GM10248 (cell line): Measurements from ENCODE around the gene KRT78.

ENCODE experiments used
- CTCF ChIA-PET: fragments of 300-600 bp; sonication (Branson Sonifier 250); formaldehyde crosslinking; extraction: SDS; loops from one replicate; lab custom pipeline; 2021; ENCODE audit warnings: antibody characterized with exemption; lab: Yijun Ruan, JAX
- POLR2A ChIA-PET: fragments of 350-650 bp; sonication (Branson Sonifier 250); formaldehyde crosslinking; extraction: SDS; loops from one replicate; lab custom pipeline; 2020; ENCODE audit warnings: antibody characterized with exemption; lab: Yijun Ruan, JAX
- DNase-seq: peaks from one replicate; pipeline ENCODE4 v3.0.0; 2012; ENCODE audit errors: extremely low spot score
- CTCF ChIP-seq: IDR thresholded peaks from 2 replicates; pipeline ENCODE4 v1.5.1; 2012; ENCODE audit warnings: mild to moderate bottlenecking, low read depth; ENCODE audit errors: extremely low read depth, missing control alignments, control extremely low read depth

KRT78 gene

GRCh38 chr12:52876372-52876771 lies 27.6 kb upstream of the KRT78 start:
- POLR2A ChIA-PET: no interaction called here
- no peak for TF ChIP-seq CTCF
- no peak for DNase-seq
- CTCF ChIA-PET: interaction anchor here (1.3 to 12.3 kb wide), 4 partner anchors 9 to 505 kb away, joined by 4 to 435 read pairs (median 54); no protein-coding TSS in a partner anchor

DNA sequence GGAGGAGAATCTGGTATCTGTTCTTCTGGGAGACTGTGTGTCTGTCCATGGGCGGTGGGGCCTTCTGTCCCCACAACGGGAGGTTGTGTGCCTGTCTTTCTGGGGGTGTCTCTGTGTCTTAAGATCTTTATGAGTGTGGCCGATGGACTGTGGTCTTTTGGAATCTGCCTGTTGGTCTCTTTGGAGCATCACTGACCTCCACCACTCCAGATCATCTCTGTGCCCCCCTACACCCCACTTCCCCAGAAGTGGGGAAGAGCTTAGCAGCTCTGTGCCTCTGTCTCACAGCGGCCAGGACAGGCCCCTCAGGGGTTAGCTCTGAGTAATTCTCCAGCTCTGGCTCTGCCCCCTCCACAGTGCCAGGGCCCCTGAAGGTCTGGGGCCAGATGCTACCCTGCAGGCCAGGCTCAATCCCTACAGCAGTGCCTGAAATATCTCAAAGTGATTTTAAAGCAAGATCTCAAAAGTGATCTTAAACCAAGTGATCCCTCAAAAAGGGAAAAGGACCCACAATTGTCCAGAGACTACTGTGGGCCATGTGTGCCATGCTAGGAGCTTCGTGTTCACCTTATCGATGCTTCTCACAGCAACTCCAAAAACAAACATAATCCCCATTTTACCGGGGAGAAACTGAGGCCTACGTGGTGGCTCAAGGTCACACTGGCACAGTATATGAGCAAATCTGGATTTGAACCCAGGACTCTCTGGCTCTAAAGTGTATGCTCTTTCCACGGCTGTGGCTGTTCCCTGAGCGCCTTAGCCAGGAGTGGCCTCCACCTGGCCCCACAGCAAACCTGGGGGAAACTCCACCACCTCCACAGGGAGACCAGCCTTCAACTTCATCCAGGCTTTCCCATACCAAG lies 26.0 kb upstream of the KRT78 start:
- POLR2A ChIA-PET: no interaction called here
- DNase-seq: no peak
- CTCF ChIA-PET: interaction anchor here (0.8 to 12.3 kb wide), 4 partner anchors 10 to 718 kb away, joined by 3 to 435 read pairs (median 30); no protein-coding TSS in a partner anchor
- TF ChIP-seq CTCF: no peak

DNA sequence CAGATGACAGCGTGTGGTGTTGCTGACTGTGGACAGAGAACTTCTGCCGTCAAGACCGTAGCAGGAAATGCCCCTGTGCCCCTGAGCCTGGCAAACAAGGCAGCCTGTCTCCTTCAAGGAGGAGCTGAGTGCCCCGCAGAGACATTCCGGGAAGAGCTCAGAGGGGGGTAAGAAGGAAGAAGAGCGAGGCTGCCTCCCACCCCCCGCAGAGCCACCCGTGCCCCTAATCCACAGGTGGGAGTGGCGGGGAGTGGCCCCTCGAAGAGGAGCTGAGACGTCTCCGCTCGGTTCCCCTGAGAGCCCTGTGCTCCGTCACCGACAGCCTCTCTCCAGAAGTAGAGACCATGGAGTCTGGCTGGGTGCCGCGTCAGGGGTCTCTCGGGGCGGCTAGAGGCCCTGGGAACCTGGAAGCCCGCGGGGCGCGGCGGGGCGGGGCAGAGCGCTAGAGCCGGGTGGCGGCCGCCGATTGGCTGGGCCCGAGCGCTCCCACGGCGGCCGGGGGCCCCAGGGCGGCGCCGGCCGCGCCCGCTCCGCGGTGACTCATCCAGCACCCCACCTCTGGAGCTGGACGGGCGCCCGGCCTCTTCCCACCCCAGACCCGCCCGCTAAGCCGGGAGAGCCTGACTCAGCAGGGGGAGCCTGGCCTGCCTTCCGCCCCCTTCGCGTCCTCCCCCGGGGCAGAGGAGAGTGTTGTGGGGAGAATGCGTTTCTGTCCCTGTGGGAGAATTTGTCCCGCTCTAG lies 25.2 kb upstream of the KRT78 start:
- ChIA-PET POLR2A (no interaction called here), CTCF (interaction anchor here (0.9 to 12.3 kb wide), 5 partner anchors 11 to 595 kb away, joined by 3 to 435 read pairs (median 4); no protein-coding TSS in a partner anchor)

GRCh38 chr12:52873513-52873831 lies 24.7 kb upstream of the KRT78 start:
- no peak for DNase-seq
- ChIA-PET POLR2A (no interaction called here), CTCF (interaction anchor here (0.9 to 7.5 kb wide), 4 partner anchors 11 to 594 kb away, joined by 3 to 55 read pairs (median 4); no protein-coding TSS in a partner anchor)
- TF ChIP-seq CTCF: no peak

More for the DNA sequence above, 25.2 kb upstream of the KRT78 start:
- no peak for DNase-seq
- TF ChIP-seq CTCF: no peak

- ChIA-PET POLR2A (no interaction called here), CTCF (interaction anchor here (1.0 to 7.5 kb wide), 4 partner anchors 12 to 500 kb away, joined by 3 to 55 read pairs (median 4); no protein-coding TSS in a partner anchor)
- no peak for DNase-seq
- no peak for TF ChIP-seq CTCF
Measured at GRCh38 chr12:52872644-52873389, 24.0 kb upstream of the KRT78 start.
